ENCODE measurements around the gene RAPGEF4.

Gene RAPGEF4

GRCh38 chr2:172861098-172861497 lies 125.5 kb downstream of the RAPGEF4 start:
- DNase-seq (ENCODE audit: low spot score): no peak

GRCh38 chr2:172861656-172862476 lies 126.2 kb downstream of the RAPGEF4 start:
- DNase-seq (ENCODE audit: low spot score): no peak

- no peak for DNase-seq (ENCODE audit: low spot score)
Measured at GRCh38 chr2:172863341-172863740, 127.7 kb downstream of the RAPGEF4 start.

GRCh38 chr2:172864182-172864581 lies 128.5 kb downstream of the RAPGEF4 start:
- DNase-seq (ENCODE audit: low spot score): peak; percentile 39

DNA sequence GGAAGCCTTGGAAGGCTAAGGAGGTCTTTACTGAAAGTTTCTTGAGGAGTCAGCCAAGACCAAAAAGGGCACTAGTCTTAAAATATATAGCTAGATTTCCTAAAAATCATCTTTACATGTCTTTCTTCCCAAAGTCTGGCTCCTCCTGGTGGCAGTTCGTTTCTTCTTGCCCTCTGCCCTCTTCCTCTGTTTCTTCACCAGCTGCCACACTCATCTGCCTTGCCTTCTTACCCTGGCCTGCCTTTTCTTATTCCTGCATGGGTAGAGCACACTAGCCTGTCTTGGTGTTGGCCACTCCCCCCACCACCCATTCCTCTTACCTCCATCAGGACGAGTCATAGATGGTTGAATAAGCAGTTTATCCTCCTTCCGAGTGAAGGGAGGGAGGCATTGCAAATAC lies 129.8 kb downstream of the RAPGEF4 start:
- DNase-seq (ENCODE audit: low spot score): no peak

DNA sequence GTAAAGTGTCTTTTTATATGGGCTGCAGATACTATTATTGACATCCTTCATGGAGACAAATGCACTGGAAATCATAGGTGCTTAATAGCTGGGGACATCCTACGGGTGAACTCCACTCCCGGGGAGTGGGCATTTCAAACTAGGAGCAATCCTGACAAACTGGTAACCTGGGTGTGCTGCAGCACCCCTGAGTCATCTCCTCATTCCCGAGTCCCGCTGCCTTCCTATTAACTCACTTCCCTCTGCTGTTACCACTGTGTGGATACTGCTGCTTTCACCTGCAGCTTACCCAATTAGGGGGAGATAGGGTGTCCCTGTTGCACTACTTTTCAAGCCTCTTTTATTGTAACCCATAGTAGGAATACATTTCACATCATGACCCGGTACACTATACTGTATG lies 134.2 kb downstream of the RAPGEF4 start:
- no peak for DNase-seq (ENCODE audit: low spot score)

DNA sequence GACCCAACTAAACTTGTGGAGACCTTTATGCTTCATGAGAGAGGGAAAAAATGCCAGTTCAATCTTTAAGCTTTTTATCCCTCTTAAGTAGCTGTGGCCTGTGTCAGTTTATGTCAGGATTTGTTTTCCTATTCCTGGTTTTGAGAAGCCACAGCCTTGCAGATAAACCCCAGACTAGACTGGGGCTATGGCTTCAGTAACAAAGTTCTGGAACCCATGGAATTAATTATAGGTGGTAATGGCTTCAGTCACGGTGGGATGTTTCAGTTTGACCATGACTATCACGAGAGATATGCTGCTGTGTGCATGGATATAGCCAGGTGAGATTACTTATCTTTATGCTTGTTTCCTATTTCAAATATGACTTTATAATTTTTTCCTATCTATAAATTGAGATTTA lies 134.8 kb downstream of the RAPGEF4 start:
- DNase-seq (ENCODE audit: low spot score): no peak

GRCh38 chr2:172877826-172878225 lies 142.2 kb downstream of the RAPGEF4 start:
- no peak for DNase-seq (ENCODE audit: low spot score)

DNA sequence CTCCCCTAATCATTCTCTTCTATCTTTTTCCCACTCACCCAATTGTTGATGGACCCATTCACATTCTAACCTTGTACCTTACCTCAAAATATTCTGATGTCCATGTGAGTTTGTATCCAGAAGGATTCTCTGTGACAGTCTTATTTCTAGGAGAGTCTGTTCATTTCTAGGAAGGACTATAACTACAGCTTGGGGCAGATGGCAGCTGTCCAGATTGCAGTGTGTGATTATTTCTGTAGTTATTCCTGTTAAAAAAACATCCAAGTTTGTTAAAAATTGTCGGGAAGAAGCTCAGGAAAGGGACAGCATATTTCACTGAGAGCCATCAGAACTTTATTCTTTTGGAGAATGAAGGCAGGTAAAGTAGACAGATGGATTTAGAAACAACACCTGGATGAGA lies 142.6 kb downstream of the RAPGEF4 start:
- no peak for DNase-seq (ENCODE audit: low spot score)

- DNase-seq (ENCODE audit: low spot score): no peak
Measured at GRCh38 chr2:172884336-172884735, 148.7 kb downstream of the RAPGEF4 start.

DNA sequence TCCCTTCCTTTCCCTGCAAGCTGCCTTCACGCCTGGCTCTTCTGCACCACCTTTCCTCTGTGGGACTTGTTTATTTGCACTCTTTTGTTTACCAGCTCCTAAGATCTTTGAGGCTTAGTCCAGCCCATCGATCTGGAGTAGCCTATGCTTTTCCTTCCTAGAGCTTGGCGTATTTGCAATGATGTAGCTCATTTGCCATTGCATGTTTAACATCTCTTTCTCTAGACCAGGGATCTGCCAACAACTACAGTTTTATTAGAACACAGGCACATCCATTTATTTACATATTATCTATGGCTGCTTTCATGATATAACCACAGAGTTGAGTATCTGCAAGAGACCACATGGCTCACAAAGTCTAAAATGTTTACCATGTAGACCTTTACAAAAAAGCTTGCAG lies 150.4 kb downstream of the RAPGEF4 start:
- no peak for DNase-seq (ENCODE audit: low spot score)

DNA sequence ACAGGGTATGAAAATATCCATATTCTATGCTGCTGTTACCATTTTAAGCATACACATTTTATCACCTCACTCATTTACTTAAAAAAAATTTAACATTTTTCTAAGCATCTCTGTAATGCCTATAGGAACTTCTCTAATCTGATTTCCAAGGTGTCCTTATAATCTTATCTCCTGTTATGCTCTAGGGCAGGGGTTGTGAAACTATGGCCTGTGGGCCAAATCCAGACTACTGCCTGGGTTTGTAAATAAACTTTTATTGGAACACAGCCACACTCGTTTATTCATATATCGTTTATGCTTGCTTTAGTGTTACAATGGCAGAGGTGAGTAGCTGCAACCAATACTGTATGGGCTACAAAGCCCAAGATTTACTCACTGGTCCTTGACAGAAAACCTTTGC lies 151.6 kb downstream of the RAPGEF4 start:
- DNase-seq (ENCODE audit: low spot score): no peak

- no peak for DNase-seq (ENCODE audit: low spot score)
Measured at GRCh38 chr2:172888714-172889669, 153.3 kb downstream of the RAPGEF4 start.

- no peak for DNase-seq (ENCODE audit: low spot score)
Measured at GRCh38 chr2:172889768-172890430, 154.3 kb downstream of the RAPGEF4 start.

DNA sequence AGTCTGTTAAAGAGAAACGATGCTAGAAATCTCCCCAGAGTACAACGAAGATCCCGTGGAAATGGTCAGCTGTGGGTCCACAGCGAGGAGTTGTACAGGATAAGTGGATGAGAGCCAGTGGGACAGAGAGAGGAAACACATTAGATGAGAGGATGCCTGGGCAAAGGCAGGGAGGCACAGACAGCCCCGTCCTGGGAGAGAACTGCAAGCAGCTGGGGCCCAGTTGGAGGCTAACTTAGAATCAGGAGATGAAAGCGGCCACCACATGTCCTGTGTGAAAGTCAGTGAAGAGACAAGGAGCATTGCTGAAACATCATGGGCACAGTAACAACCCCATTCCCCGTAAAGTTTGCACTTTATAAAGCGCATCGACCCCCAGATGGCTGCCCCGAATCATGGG lies 157.5 kb downstream of the RAPGEF4 start:
- DNase-seq (ENCODE audit: low spot score): no peak

- DNase-seq (ENCODE audit: low spot score): no peak
Measured at GRCh38 chr2:172893671-172894070, 158.0 kb downstream of the RAPGEF4 start.

DNA sequence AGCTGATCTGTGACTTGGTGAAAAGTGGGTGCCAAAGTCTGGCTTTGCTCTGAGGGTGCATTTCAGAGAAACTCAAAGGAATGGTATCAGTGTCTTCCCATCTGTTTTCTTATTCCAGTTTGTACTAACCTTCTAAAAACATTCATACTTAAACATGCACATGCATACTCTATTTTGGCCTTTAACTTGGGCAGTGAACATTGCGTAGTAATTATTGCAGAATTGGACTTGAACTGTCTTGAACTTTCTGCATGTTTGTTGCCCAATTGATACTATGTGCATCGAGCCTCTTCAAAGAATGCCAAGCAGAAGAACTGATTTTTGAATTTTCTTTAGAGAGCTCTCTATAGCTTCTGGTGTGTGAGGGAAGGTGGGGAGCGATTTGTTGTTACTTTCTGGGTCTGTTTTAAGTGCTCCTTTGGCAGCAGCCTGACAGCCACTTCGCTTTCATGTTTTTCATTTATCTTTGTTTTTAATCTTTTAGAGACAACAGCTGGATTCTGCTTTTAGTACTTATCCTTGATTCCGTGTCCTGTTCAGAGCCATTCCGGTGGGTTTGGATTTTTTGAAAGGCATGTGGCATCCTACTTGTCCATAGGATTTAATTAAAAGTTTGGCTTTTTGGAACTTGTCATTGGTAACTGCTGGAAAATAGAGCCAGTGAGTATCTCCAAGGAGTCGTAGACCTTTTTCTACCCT lies 159.2 kb downstream of the RAPGEF4 start:
- no peak for DNase-seq (ENCODE audit: low spot score)

GRCh38 chr2:172896661-172897081 lies 161.0 kb downstream of the RAPGEF4 start:
- DNase-seq (ENCODE audit: low spot score): no peak

DNA sequence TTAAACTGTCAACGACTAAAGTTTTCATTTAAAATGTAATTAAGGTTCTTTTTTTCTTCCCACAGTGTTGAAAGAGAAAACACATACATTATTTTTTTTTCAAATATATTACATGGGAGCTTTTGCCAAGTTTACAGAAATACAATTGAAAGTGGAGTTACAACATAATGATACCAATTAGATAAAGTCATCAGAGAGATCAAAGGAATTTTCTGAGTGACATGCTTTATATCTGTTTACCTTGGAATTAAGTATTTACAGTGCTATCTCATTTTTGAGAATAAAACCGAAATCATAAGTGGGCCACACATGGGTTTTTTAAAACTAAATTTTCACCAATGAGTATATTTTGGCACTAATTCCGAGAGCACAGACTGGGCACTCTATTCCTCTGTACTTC lies 165.2 kb downstream of the RAPGEF4 start:
- DNase-seq (ENCODE audit: low spot score): no peak

- no peak for DNase-seq (ENCODE audit: low spot score)
Measured at GRCh38 chr2:172901913-172902312, 166.3 kb downstream of the RAPGEF4 start.

DNA sequence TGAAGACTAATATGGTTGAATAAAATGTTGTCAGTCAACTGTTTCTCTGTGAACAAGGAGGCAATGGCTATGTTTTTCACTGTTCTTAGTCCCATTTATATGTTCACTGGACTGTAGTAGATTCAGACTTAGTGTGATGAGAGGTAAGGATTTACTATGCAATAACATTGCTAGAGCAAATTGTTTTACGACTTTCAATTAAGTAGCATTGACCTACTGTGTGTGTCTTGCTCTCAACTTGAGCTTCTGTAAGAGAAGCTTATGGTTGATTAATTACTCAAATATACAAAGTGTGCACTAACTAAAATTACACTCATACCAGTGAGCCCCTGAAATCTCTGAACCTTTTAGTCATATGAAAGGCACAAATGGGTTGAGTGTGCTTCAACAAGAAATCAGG lies 168.6 kb downstream of the RAPGEF4 start:
- DNase-seq (ENCODE audit: low spot score): no peak
